SK-N-SH (cell line): ENCODE data around the gene MAPK8IP1. TPM values are rescaled to one million over a fixed set of nuclear protein-coding genes. Genes with fewer than 3 reads are reported as not detected.
A peak's percentile ranks its signal among the peaks of the same experiment; 100 is the strongest.

ENCODE experiments used
- CTCF ChIA-PET: fragments of 300-600, 350-600 bp; formaldehyde crosslinking; extraction: SDS; loops from one replicate; lab custom pipeline; 2021; lab: Yijun Ruan, JAX
- POLR2A ChIA-PET: fragments of 350-600 bp; sonication (Branson Sonifier 250); formaldehyde crosslinking; extraction: SDS; loops from one replicate; lab custom pipeline; 2020; ENCODE audit warnings: antibody characterized with exemption, inconsistent platforms; lab: Yijun Ruan, JAX
- DNase-seq: peaks from one replicate; pipeline ENCODE4 v3.0.0; 2012
- H2AFZ ChIP-seq: fragments of 200-600 bp; sonication (generic); 2 replicates; pipeline ENCODE4 v1.8.1; 2016; ENCODE audit warnings: antibody characterized with exemption, mild to moderate bottlenecking, low read depth
- H3F3A ChIP-seq: fragments of 200-600 bp; sonication (generic); replicated peaks from 2 replicates; pipeline ENCODE3; 2016; ENCODE audit warnings: antibody characterized with exemption, mild to moderate bottlenecking; ENCODE audit not compliant: insufficient read depth
- H3K27ac ChIP-seq, 2 experiments: fragments of 200-500 bp in 1 of 2; fragments of 200-600 bp in 1 of 2; sonication (Bioruptor generic) in 1 of 2; sonication (generic), shearing (Covaris generic) in 1 of 2; 2 replicates each; pipeline versions ENCODE4 v1.5.1 to v1.6.1; 2014 to 2016; ENCODE audit warnings: low read depth in 2 of 2, inconsistent platforms in 1 of 2, low read length in 1 of 2, mild to moderate bottlenecking in 1 of 2, mixed read lengths in 1 of 2
- H3K27me3 ChIP-seq: fragments of 200-600 bp; sonication (generic), shearing (Covaris generic); 2 replicates; pipeline ENCODE4 v1.6.1; 2016; ENCODE audit warnings: mixed run types; ENCODE audit not compliant: insufficient read depth
- H3K36me3 ChIP-seq, 2 experiments: fragments of 200-500 bp in 1 of 2; fragments of 200-600 bp in 1 of 2; sonication (Bioruptor generic) in 1 of 2; sonication (generic) in 1 of 2; replicated peaks in 1 of 2; 2 replicates each; pipeline versions ENCODE3 to v1.5.1; 2014 to 2016; ENCODE audit warnings: low read length in 1 of 2, mild to moderate bottlenecking in 1 of 2; ENCODE audit not compliant: insufficient read depth in 2 of 2, control insufficient read depth in 1 of 2
- H3K4me1 ChIP-seq, 2 experiments: fragments of 200-500 bp in 1 of 2; fragments of 200-600 bp in 1 of 2; sonication (Bioruptor generic) in 1 of 2; sonication (generic), shearing (Covaris generic) in 1 of 2; 2 replicates each; pipeline versions ENCODE4 v1.5.1 to v1.6.1; 2014 to 2016; ENCODE audit warnings: low read depth in 1 of 2, low read length in 1 of 2, mixed run types in 1 of 2; ENCODE audit not compliant: insufficient read depth in 2 of 2, control insufficient read depth in 1 of 2
- H3K4me2 ChIP-seq: fragments of 200-600 bp; sonication (generic), shearing (Covaris generic); 2 replicates; pipeline ENCODE4 v1.6.1; 2017; ENCODE audit warnings: mixed run types
- H3K4me3 ChIP-seq, 2 experiments: fragments of 200-500 bp in 1 of 2; fragments of 200-600 bp in 1 of 2; sonication (Bioruptor generic) in 1 of 2; sonication (generic), shearing (Covaris generic) in 1 of 2; 2 replicates each; pipeline versions ENCODE4 v1.5.1 to v1.8.1; 2014 to 2016; ENCODE audit warnings: low read depth in 2 of 2, inconsistent platforms in 1 of 2, low read length in 1 of 2, mild to moderate bottlenecking in 1 of 2, mixed read lengths in 1 of 2, moderate library complexity in 1 of 2
- H3K79me2 ChIP-seq: fragments of 200-600 bp; sonication (generic); 2 replicates; pipeline ENCODE4 v1.8.1; 2017; ENCODE audit warnings: mild to moderate bottlenecking; ENCODE audit not compliant: insufficient read depth
- H3K9ac ChIP-seq: fragments of 200-600 bp; sonication (generic); 2 replicates; pipeline ENCODE4 v1.6.1; 2017; ENCODE audit warnings: mixed run types
- H3K9me2 ChIP-seq: fragments of 200-600 bp; sonication (generic); 2 replicates; pipeline ENCODE4 v1.6.1; 2017; ENCODE audit warnings: mixed run types
- H3K9me3 ChIP-seq: fragments of 200-600 bp; sonication (generic); 2 replicates; pipeline ENCODE4 v1.6.1; 2017; ENCODE audit warnings: mixed run types, mild to moderate bottlenecking, moderate library complexity
- H4K20me1 ChIP-seq: fragments of 200-600 bp; sonication (generic); 2 replicates; pipeline ENCODE4 v1.6.1; 2017; ENCODE audit warnings: mild to moderate bottlenecking, mixed run types; ENCODE audit not compliant: insufficient read depth
- CTCF ChIP-seq: fragments of 200-600 bp; sonication (generic); IDR thresholded peaks from 2 replicates; pipeline ENCODE4 v1.6.1; 2017; ENCODE audit warnings: antibody characterized with exemption, mild to moderate bottlenecking, moderate library complexity
- EP300 ChIP-seq, 2 experiments: IDR thresholded peaks; 2 replicates each; pipeline versions ENCODE4 v1.4.0 to v1.6.1; 2012; ENCODE audit warnings: borderline replicate concordance in 1 of 2, low read depth in 1 of 2, low read length in 1 of 2
- EZH2phosphoT487 ChIP-seq: fragments of 200-600 bp; sonication (generic); IDR thresholded peaks from 2 replicates; pipeline ENCODE4 v1.6.1; 2017; ENCODE audit warnings: low read depth, mixed run types, mild to moderate bottlenecking, antibody characterized with exemption, moderate library complexity, borderline replicate concordance
- FOSL2 ChIP-seq: IDR thresholded peaks from 2 replicates; pipeline ENCODE4 v1.4.0; 2012; ENCODE audit warnings: low read depth, mild to moderate bottlenecking, moderate library complexity, borderline replicate concordance
- FOXJ3 ChIP-seq: sonication (generic); formaldehyde crosslinking; IDR thresholded peaks from 2 replicates; pipeline ENCODE4 v1.5.1; 2020; ENCODE audit warnings: mild to moderate bottlenecking, missing genetic modification reagents
- GATA2 ChIP-seq: sonication (generic); formaldehyde crosslinking; IDR thresholded peaks from 2 replicates; pipeline ENCODE4 v1.5.0; 2020; ENCODE audit warnings: mild to moderate bottlenecking, missing genetic modification reagents
- JUND ChIP-seq: IDR thresholded peaks from 2 replicates; pipeline ENCODE4 v1.4.0; 2012
- MAX ChIP-seq: IDR thresholded peaks from 2 replicates; pipeline ENCODE4 v1.4.0; 2012; ENCODE audit warnings: low read depth
- MEF2A ChIP-seq: IDR thresholded peaks from 2 replicates; pipeline ENCODE4 v1.4.0; 2012; ENCODE audit warnings: low read depth, borderline replicate concordance
- MXI1 ChIP-seq: IDR thresholded peaks from 2 replicates; pipeline ENCODE4 v1.6.1; 2012; ENCODE audit warnings: mild to moderate bottlenecking, low read depth, low read length, improper control_type of control experiment
- NFIC ChIP-seq: IDR thresholded peaks from 2 replicates; pipeline ENCODE4 v1.4.0; 2012; ENCODE audit warnings: borderline replicate concordance
- RAD21 ChIP-seq: IDR thresholded peaks from 2 replicates; pipeline ENCODE4 v1.6.1; 2012; ENCODE audit warnings: mild to moderate bottlenecking, low read length
- RXRA ChIP-seq: IDR thresholded peaks from 2 replicates; pipeline ENCODE4 v1.4.0; 2012; ENCODE audit warnings: low read depth, mild to moderate bottlenecking, borderline replicate concordance
- SIN3A ChIP-seq: IDR thresholded peaks from 2 replicates; pipeline ENCODE4 v1.6.1; 2012; ENCODE audit warnings: low read depth, mild to moderate bottlenecking, low read length, moderate library complexity, borderline replicate concordance
- SMC3 ChIP-seq: IDR thresholded peaks from 2 replicates; pipeline ENCODE4 v1.6.1; 2012; ENCODE audit warnings: low read depth, low read length, improper control_type of control experiment
- TAF1 ChIP-seq: IDR thresholded peaks from 2 replicates; pipeline ENCODE4 v1.6.1; 2012; ENCODE audit warnings: low read depth, mild to moderate bottlenecking, low read length, moderate library complexity, borderline replicate concordance
- TCF12 ChIP-seq: IDR thresholded peaks from 2 replicates; pipeline ENCODE4 v1.4.0; 2012
- WGBS: methylation state at CpG from one replicate; pipeline ENCODE4 v1.1.6; 2017; ENCODE audit warnings: low lambda C conversion rate; 5-methylcytosine and 5-hydroxymethylcytosine counted together
- polyA plus RNA-seq, 3 experiments: library from polyadenylated mRNA; depleted of rRNA; stranded (reverse); fragments of >200 nt; gene quantifications; 2 replicates each; pipeline ENCODE4 v1.2.3, GENCODE V29; 2012
- TF ChIP-seq, protein P1 (sequence below): IDR thresholded peaks from 2 replicates; pipeline ENCODE4; 2012
- TF ChIP-seq, protein P2 (sequence below): IDR thresholded peaks from 2 replicates; pipeline ENCODE4 v1.6.1; 2012; ENCODE audit warnings: mild to moderate bottlenecking, low read depth, low read length, moderate library complexity
- TF ChIP-seq, protein P3 (sequence below): IDR thresholded peaks from 2 replicates; pipeline ENCODE4 v1.4.0; 2012; ENCODE audit warnings: low read depth, borderline replicate concordance

Gene MAPK8IP1
- polyA plus RNA-seq, 1 of the 3 experiments (the other 2 are of a cell fraction), result 12.5 TPM

- DNase-seq, result peak; percentile 88
- ChIA-PET POLR2A (interaction anchor here (0.7 kb wide), 1 partner anchor 42 kb away, joined by 3 read pairs; no protein-coding TSS in a partner anchor), CTCF (interaction anchor here (0.6 to 6.2 kb wide), 57 partner anchors 8 to 1913 kb away, joined by 3 to 118 read pairs (median 5); partner anchors contain the start of genes CRY2, FREY1, LARGE2 and PEX16)
- peaks cover 9 to 17% of the 10 kb centered on the region in 2 experiments; a peak in 3 of 4 replicates for H3K4me1 ChIP-seq
- peak overlapping the region; percentile 4; the same call in 1 of the 2 replicates for H3K9ac ChIP-seq
- no peaks in the 10 kb centered on the region for H4K20me1 ChIP-seq
- peaks cover 23% of the 10 kb centered on the region for H3F3A ChIP-seq
- peaks cover 21 to 46% of the 10 kb centered on the region in 2 experiments for H3K36me3 ChIP-seq
- peak overlapping the region; percentile 70 to 83 for H3K27ac ChIP-seq
- H3K9me3 ChIP-seq, result no peaks in the 10 kb centered on the region
- H3K4me2 ChIP-seq, result peak overlapping the region; percentile 51; the same call in 1 of the 2 replicates
- WGBS, result 26% methylated on average over 9 of the region's 9 CpGs
- H3K27me3 ChIP-seq, result no peaks in the 10 kb centered on the region
- H3K9me2 ChIP-seq, result no peaks in the 10 kb centered on the region
- H3K4me3 ChIP-seq, result peak overlapping the region in 1 of 2 experiments; percentile 41; a peak in 1 of 4 replicates
- no peaks in the 10 kb centered on the region for H3K79me2 ChIP-seq
- TF ChIP-seq FOXJ3 (CRISPR knock-in tag), result no peak
- no peak for TF ChIP-seq EZH2phosphoT487
- TF ChIP-seq FOSL2, result peak; percentile 84
- TF ChIP-seq CTCF, result peak; percentile 90
- peak; percentile 74 for TF ChIP-seq TCF12
- TF ChIP-seq MEF2A, result no peak
- TF ChIP-seq TAF1, result no peak
- TF ChIP-seq, protein P1, sequence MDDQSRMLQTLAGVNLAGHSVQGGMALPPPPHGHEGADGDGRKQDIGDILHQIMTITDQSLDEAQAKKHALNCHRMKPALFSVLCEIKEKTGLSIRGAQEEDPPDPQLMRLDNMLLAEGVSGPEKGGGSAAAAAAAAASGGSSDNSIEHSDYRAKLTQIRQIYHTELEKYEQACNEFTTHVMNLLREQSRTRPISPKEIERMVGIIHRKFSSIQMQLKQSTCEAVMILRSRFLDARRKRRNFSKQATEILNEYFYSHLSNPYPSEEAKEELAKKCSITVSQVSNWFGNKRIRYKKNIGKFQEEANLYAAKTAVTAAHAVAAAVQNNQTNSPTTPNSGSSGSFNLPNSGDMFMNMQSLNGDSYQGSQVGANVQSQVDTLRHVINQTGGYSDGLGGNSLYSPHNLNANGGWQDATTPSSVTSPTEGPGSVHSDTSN, result peak; percentile 28
- TF ChIP-seq MAX, result peak; percentile 29; the same call in 1 of the 2 replicates
- TF ChIP-seq RAD21, result peak; percentile 93
- TF ChIP-seq EP300 (IDR thresholded peaks at IDR 0.05; ENCODE audit: borderline replicate concordance in 1 of 2, low read depth in 1 of 2, low read length in 1 of 2), result peak in 1 of 2 experiments; percentile 61; a peak in 1 of 4 replicates
- TF ChIP-seq MXI1, result no peak; the same call in none of the 2 replicates
- peak; percentile 73 for TF ChIP-seq GATA2 (CRISPR knock-in tag)
- TF ChIP-seq SMC3, result peak; percentile 79
- peak; percentile 70 for TF ChIP-seq JUND
- no peak for TF ChIP-seq RXRA
- TF ChIP-seq, protein P2, sequence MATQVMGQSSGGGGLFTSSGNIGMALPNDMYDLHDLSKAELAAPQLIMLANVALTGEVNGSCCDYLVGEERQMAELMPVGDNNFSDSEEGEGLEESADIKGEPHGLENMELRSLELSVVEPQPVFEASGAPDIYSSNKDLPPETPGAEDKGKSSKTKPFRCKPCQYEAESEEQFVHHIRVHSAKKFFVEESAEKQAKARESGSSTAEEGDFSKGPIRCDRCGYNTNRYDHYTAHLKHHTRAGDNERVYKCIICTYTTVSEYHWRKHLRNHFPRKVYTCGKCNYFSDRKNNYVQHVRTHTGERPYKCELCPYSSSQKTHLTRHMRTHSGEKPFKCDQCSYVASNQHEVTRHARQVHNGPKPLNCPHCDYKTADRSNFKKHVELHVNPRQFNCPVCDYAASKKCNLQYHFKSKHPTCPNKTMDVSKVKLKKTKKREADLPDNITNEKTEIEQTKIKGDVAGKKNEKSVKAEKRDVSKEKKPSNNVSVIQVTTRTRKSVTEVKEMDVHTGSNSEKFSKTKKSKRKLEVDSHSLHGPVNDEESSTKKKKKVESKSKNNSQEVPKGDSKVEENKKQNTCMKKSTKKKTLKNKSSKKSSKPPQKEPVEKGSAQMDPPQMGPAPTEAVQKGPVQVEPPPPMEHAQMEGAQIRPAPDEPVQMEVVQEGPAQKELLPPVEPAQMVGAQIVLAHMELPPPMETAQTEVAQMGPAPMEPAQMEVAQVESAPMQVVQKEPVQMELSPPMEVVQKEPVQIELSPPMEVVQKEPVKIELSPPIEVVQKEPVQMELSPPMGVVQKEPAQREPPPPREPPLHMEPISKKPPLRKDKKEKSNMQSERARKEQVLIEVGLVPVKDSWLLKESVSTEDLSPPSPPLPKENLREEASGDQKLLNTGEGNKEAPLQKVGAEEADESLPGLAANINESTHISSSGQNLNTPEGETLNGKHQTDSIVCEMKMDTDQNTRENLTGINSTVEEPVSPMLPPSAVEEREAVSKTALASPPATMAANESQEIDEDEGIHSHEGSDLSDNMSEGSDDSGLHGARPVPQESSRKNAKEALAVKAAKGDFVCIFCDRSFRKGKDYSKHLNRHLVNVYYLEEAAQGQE, result peak; percentile 28; the same call in 1 of the 2 replicates
- no peak for TF ChIP-seq NFIC
- TF ChIP-seq SIN3A, result peak; percentile 8; the same call in 1 of the 2 replicates
- TF ChIP-seq, protein P3, sequence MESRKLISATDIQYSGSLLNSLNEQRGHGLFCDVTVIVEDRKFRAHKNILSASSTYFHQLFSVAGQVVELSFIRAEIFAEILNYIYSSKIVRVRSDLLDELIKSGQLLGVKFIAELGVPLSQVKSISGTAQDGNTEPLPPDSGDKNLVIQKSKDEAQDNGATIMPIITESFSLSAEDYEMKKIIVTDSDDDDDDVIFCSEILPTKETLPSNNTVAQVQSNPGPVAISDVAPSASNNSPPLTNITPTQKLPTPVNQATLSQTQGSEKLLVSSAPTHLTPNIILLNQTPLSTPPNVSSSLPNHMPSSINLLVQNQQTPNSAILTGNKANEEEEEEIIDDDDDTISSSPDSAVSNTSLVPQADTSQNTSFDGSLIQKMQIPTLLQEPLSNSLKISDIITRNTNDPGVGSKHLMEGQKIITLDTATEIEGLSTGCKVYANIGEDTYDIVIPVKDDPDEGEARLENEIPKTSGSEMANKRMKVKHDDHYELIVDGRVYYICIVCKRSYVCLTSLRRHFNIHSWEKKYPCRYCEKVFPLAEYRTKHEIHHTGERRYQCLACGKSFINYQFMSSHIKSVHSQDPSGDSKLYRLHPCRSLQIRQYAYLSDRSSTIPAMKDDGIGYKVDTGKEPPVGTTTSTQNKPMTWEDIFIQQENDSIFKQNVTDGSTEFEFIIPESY, result no peak
- no peak overlapping the region for H2AFZ ChIP-seq
These were observed 12.6 kb upstream of the MAPK8IP1 start for GRCh38 chr11:45872651-45873356.
